Measurements from ENCODE around the gene SGSM1.
A peak's percentile ranks its signal among the peaks of the same experiment; 100 is the strongest.
"Not testable (repeated sequence)": the region's sequence is repeated elsewhere in the genome, so short reads cannot be mapped to it uniquely, and the experiment has no call there.

Gene SGSM1

DNA sequence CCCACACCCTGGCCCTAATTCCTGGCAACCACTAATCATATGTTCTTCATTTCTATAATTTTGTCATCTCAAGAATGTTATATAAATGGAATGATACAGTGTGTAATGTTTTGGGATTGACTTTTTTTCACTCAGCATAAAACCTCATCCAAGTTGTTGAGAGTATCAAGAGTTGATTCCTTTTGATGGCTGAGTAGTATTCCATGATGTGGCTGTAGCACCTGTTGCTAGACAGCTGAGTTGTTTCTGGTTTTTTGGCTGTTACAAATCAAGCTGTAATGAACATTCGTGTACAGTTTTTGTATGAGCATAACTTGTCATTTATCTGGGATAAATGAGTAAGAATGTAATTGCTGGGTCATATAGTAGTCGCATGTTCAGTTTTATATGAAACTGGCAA lies 81.2 kb downstream of the SGSM1 start:
- no peak for FAIRE-seq
- no peak for DNase-seq (ENCODE audit: low spot score)

DNA sequence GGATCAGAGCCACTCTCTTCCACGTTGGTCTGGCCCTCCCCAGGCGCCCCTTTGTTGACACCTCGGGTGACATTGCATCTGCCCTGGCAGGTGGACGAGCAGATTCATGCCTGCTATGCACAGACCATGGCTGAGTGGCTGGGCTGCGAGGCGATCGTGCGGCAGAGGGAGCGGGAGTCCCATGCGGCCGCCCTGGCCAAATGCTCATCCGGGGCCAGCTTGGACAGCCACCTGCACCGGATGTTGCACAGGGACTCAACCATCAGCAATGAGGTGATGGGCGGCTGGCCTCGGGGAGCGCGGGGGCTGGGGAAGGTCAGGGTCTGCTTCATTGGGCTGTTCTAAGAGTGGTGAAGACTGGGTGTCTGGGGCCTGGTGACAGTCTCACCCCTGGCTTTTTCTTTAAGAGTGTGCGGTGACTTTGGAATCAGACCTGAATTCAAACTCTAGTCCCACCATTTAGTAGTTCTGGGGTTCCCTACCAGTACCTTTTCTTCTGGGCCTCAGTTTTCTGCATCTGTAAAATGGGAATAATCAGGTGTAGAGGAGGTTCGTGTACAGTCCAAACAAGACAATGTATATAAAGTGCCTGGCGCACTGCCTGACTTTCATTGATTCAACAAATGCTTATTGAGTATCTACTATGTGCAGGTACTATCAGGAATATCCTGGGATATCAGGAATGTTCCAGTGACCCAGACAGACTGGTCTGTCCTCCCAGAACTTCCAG lies 87.5 kb downstream of the SGSM1 start:
- no peak for DNase-seq (ENCODE audit: low spot score)
- peak; percentile 96 for FAIRE-seq

DNA sequence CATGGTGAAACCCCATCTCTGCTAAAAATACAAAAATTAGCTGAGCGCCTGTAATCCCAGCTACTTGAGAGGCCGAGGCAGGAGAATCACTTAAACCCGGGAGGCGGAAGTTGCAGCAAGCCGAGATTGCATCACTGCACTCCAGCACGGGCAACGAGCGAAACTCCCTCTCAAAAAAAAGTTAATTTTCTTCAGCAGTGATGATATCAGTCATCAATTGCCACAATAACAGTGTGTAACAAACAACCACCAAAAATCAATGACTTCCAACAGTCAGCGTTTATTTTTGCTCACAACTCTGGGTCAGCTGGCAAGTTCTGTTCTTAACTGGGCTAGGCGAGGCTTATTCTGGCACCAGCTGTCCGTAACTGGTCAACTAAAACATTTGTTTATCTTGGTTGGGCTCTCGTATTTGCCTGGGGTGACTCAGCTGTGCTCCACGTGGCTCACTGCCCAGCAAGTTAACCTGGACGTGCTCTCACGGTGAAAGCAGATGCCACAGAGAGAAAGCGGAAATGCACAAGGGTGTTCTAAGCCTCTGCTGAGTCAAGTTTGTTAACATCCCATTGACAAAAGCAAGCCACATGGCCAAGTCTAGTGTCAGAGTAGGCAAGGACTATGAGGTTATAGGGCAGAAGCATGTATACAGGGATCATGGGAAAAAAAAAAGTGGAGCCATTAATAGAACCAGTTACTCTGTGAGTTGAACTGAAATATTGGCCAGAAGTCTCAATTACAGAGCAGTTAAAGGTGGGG lies 88.4 kb downstream of the SGSM1 start:
- DNase-seq (ENCODE audit: low spot score) (peak; percentile 99), FAIRE-seq (peak; percentile 100)

DNA sequence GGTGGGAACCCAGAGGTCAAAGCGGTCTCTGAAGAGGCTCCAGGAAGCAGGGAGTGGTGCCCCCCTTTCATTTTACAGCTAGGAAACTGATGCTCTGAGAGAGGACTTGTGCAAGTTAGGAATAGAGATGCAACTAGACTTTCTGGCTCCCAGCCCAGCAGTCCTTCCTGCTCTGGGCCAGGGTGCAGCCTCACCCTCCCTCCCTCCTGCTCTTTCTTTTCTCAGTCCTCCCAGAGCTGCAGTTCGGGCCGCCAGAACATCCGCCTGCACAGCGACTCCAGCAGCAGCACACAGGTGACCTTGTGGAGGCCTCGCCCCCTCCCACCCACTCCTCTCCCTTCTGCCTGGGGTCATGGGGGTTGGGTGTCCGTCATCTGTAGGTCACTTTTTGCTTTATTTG lies 89.0 kb downstream of the SGSM1 start:
- DNase-seq (ENCODE audit: low spot score) (peak; percentile 91), FAIRE-seq (peak; percentile 93)

DNA sequence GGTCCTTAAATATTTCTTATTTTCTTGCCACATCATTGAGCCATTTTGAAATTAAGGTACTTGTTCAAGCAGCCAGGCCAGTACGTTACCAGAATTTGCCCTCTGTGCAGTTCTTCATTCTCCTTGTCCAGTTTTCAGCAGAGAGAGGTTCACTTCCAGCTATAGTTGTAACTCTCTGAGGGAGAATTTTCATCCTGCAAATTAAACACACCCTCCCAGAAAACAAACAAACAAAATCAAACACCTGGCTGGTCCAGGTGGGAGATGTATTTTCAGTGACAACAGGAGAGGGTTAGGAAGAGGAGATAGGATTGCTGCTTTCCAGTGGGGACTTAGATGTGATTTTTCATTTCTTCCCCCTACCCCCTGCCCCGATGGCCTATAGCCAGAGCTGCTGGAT lies 95.4 kb downstream of the SGSM1 start:
- no peak for DNase-seq (ENCODE audit: low spot score)
- peak; percentile 91 for FAIRE-seq

DNA sequence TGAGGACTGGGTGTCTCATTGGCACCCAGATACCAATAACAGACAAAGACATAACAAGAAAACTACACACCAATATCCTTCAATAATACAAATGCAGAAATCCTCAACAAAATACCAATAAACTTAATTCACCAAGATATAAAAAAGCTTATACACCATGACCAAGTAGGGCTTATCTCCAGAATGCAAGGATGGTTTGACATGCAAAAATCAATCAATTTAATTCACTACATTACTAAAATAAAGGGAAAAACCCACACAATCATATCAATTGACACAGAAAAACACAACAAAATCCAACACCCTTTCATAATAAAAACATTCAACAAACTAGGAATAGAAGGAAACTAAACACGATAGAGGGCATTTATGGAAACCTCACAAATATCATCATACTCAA lies 99.9 kb downstream of the SGSM1 start:
- FAIRE-seq = peak; percentile 5
- no peak for DNase-seq (ENCODE audit: low spot score)

DNA sequence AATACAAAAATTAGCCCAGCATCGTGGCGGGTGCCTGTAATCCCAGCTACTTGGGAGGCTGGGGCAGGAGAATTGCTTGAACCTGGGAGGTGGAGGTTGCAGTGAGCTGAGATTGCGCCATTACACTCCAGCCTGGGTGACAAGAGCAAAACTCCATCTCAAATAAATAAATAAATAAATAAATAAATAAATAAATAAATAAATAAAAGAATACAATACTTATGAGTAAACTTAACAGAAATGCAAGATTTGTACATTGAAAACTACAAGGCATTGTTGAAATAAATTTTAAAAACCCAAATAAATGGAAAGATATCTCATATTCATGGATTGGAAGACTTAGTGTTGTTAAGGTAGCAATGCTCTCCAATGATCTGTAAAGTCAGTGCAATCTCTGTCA lies 101.1 kb downstream of the SGSM1 start:
- FAIRE-seq; DNase-seq (ENCODE audit: low spot score): not testable (repeated sequence)

DNA sequence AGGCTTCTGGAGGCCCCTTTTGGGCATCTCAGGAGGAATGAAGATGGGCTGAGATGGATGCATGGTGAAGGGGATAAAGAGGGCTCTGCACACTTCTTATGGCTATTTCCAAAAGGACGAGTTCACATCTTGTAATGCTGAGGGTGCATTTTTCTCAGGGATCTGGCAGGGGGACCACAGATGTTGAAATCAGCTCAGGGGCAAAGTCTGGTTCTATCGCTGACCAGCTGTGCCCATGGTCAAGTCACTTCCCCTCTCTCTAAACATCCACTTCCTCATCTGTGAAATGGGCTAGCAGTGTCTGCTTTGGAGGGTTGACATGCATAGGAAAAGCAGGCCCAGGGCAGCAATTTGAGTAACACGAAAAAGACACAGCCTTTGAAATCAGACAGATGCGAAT lies 114.0 kb downstream of the SGSM1 start:
- peak; percentile 92 for FAIRE-seq
- no peak for DNase-seq (ENCODE audit: low spot score)

DNA sequence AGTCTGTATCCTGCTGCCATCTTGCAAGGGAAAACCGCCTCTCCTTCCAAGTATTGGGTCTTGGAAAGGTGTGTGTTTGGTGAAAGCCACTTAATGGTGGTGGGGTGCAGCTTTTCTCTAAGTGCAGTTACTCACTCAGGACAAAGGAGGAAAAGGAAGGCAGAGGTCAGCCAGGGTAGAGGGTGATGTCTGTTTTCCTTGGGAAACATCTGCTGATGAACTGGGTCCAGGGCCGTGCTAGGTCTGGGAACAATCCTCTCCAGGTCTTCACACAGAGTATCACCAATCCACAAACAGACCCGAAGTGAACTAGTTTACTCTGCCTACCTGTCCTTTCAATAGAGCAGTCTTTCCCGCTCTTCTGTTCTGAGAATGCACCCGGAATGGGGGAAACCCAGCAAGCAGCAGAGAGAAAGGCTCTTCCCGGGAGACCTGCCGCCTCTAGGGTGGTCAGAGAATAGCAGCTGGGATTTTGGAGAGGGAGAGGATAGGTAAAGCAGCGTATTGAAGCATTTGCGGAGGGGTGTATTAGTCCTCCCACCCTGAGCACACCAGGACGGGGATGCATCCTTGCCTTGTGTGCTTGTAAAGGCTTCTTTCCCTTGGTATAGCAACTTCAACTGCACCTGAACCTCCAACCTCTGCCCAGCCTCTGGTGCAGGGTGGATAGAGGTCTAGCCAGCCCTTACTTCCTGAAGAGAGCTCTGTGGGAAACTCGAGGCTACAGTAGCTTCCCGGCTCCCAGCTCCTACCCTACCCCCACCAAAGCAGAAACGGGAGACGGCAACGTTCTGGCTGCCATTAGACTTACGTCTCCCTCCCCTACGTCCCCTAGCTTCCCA lies 119.8 kb downstream of the SGSM1 start:
- FAIRE-seq = peak; percentile 95

DNA sequence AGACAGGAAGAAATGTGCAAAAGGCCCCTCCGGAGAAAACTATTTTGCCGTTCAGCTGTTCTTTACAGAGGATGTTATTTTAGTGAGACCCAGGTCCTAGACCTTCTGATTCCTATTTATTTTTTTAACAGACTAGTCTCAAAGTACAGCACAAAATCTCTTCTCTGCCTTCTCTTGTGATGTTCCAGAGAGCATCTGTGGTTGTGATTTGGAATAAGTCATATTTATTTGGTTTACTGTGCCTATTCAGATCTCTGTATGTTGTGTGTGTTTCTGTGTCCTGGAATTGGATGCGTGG lies 120.4 kb downstream of the SGSM1 start:
- DNase-seq (ENCODE audit: low spot score) (no peak), FAIRE-seq (no peak)

More for the DNA sequence above, 119.8 kb downstream of the SGSM1 start:
- DNase-seq (ENCODE audit: low spot score) = no peak

DNA sequence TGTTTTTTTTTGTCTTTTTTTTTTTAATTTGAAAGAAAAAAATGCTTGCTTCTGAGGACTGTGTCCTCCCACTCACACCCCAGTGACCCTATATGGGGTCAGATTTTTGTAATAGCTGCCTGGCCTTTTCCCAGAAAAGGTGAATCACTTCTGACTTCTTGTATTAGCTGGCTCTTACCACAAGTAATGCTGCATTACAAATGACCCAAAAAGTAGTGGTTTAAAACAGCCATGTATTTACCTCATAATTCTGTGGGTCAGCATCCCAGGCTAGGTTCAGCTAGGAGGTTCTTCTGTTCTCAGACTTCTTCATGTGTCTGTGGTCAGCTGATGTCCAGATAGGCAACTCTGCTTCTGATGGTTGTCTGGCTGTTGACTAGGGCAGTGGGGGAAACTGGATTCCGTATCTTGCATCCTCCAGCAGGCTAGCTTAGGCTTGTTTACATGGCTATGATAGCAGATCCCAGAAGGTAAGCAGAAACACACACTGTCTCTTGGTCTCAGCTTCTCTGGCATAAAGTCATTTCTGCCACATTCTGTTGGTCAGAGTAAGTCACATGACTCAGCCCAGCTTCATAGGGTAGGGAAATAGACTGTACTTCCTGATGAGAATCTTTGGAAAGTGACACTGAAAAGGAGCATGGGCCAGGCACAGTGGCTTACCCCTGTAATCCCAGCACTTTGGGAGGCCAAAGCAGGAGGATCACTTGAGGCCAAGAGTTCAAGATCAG lies 121.0 kb downstream of the SGSM1 start:
- DNase-seq (ENCODE audit: low spot score) (no peak), FAIRE-seq (peak; percentile 95)

DNA sequence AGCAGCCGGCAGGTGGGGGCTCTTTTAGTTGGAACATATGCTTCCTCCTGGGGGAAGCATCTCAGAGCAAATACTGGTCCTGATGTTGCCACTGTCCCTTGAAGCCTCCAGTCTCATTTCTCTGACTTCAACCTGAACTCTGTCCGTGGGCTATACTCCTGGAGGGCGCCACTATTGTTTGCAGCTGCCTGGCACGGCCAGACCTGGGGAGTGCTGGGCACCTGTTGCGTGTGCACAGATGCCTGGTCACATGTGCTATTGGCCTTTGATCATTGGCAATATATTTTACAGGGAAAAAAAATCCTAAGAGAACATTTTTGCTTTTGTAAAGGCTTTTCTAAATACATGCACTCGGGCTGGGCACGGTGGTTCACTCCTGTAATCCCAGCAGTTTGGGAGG lies 122.3 kb downstream of the SGSM1 start:
- no peak for DNase-seq (ENCODE audit: low spot score)
- peak; percentile 93 for FAIRE-seq

DNA sequence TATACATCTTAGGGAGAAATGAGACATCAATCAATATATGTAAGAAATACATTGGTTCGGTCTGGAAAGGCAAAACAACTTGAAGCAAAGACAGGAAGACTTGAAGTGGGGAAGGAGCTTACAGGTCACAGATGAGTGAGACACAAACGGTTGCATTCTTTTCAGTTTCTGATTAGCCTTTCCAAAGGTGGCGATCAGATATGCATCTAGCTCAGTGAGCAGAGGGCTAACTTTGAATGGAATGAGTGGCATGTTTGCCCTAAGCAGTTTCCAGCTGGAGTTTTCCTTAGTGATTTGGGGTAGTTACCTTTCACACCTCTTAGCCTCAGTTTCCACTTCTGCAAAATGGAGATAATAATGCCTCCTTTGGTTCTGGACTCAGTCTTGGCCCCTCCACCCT lies 124.7 kb downstream of the SGSM1 start:
- DNase-seq (ENCODE audit: low spot score) (no peak), FAIRE-seq (peak; percentile 37)

DNA sequence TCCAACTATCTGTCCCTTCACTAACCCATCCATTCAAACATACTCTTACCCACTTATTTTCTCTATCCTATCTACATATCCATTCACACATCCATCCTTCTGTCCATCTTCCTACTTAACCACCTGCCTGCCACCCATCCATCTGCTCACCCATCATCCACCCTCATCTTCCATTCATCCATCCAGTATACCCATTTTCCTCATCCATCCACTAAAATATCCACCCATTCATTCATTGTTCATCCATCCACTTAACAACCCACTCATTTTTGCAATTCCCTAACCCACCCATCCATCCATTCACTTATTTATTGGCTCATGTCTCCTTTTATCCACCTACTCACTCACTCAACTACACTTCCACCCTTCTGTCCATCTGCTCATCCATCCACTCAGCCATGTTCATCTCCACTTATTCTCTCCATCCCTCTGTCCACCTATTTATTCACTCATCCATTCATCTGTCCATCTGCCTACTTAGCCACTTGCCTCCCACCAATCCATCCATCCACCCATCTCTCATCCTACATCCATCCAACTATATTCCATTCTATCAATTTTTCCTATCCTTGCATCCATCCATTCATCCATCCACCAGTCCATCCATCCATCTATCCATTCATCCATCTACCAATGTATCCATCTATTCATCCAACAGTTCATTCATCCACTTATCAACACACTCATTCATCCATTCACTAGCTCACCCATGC lies 129.9 kb downstream of the SGSM1 start:
- DNase-seq (ENCODE audit: low spot score) (no peak), FAIRE-seq (no peak)

DNA sequence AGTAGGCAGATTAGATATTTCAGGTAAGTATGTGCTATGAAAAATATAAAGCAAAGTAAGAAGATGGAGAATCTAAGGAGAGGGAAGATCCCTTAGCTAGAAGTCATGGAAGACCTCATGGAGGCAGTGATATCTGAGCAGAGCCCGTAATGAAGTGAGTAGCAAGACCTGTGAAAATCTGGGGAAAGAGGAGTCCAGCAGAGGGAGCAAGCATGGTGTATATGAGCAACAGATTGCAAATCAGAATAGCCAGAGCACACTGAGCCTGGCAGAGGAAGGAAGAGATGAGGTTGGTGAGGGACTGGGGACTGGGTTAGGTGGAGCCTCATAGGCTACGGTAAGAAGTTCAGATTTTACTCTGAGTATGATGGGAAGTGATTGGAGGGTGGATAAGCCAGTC lies 131.1 kb downstream of the SGSM1 start:
- FAIRE-seq = no peak
- DNase-seq (ENCODE audit: low spot score) = peak; percentile 77

DNA sequence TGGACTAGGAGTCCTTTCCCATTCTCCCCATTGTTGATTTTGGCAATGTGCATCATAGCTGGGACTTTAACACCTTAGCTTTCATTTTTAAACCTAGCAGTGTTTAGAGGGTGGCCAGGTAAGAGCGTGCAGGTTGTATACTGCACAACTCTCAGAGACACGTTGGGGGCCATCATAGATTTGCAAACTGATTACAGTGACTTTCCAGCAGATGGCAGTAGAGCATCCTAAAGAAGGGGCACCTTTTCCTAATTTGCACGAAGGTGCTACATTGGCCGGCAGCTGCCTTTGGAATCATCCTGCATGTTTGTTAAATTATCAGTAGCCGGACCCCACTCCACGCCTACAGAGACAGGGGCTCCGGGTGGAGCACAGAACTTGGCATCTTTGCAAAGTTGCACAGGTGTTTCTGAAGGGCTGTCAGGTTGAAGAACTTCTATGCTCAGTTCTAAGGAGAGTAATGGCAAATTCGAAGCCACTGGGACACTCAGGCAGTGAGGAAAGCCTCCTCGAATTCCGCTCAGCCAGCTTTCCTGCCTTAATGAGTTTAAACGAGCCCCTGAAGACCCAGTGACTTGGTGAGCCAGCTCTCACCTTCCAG lies 132.8 kb downstream of the SGSM1 start:
- DNase-seq (ENCODE audit: low spot score) (peak; percentile 85), FAIRE-seq (peak; percentile 100)

DNA sequence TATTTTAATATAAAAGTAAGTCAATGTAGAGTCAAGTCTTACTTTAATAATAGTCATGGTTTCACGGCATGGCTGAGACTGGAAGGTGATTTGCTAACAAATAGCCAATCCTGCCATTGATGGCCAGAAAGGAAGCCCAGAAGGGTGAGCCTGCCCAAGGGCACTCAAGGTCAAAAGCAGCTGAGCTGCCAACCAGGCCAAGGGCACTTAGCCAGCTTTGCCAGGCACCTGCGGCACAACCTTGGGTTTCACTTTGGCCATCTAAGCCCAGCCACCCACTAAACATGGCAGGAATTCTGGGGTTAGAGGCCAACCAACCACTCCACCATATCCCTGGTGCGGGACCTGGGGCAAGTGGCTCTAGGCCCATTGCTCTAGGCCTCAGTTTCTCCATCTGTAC lies 136.3 kb downstream of the SGSM1 start:
- no peak for FAIRE-seq
- no peak for DNase-seq (ENCODE audit: low spot score)

DNA sequence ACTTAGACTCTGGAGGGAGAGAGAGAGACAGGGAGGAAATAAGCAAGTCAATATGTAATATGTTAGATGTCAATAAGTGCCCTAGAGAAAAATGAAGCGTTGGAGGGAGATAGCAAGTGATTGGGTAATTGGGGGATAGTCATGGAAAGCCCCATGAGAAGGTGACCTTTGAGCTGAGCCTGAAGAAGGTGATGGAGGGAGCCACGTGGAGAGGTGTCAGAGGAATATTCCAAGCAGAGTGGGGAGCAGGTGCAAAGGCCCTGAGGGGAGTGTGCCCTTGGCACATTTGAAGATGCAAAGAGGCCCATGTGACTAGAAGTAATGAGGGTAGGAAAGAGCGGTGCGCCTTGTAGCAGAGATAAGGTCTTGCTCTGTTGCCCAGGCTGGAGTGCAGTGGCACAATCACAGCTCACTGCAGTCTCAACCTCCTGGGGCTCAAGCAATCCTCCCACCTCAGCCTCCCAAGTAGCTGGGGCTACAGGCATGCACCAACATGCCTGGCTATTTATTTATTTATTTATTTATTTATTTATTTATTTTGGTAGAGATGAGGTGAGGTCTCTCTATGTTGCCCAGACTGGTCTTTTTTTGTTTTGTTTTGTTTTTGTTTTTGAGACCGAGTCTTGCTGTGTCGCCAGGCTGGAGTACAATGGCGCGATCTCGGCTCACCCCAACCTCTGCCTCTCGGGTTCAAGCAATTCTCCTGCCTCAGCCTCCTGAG lies 138.4 kb downstream of the SGSM1 start:
- DNase-seq (ENCODE audit: low spot score) = no peak
- no peak for FAIRE-seq

DNA sequence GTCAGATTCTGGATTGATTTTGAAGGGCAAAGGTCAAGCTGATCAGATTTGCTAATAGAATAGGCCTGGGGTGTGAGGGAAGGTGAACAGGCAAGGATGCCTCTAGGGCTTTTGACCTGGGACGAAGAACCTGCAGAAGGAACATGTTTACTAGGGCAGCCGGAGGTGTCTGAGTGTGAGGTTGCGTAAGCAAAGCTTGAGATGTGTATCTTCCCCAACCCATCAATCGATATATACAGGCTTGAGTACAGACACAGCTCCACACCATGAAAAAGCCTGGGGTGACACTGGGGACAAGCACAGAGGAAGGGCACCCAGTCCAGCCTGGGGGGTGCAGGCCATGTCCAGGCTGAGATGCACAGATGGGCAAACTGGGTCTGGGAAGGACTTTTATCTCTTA lies 139.4 kb downstream of the SGSM1 start:
- DNase-seq (ENCODE audit: low spot score) (no peak), FAIRE-seq (peak; percentile 94)

DNA sequence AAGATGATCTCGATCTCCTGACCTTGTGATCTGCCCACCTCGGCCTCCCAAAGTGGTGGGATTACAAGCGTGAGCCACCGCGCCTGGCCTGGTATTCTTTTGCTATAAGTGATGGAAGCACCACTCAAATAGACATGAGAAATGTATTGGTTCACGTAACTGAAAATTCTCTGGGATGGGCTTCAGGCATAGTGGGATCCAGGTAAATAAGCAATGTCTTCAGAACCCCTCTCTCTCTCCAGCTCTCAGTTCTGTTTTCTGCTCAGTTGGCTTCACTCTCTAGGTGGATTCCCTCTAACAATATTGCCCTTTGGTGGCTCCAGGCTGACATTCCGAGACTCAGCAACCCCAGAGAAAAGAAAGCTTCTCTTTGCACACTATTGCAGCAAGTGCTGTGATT lies 141.4 kb downstream of the SGSM1 start:
- DNase-seq (ENCODE audit: low spot score) (no peak), FAIRE-seq (no peak)

All from urothelium cell line (cell line).